Neuronal stem cell (in vitro differentiated cells): ENCODE results near the gene AKAP11.

Experiments
- DNase-seq: peaks from one replicate; pipeline ENCODE4 v3.0.0-alpha.2; 2013; ENCODE audit warnings: low spot score
- H2AFZ ChIP-seq: one replicate; pipeline ENCODE4 v1.6.1; 2013; ENCODE audit warnings: mild to moderate bottlenecking, low read length, inconsistent platforms
- H2AK5ac ChIP-seq: 2 replicates; pipeline ENCODE4 v1.6.1; 2013; ENCODE audit warnings: low read depth, mild to moderate bottlenecking, inconsistent platforms, low read length, moderate library complexity, mixed read lengths
- H2BK120ac ChIP-seq: 2 replicates; pipeline ENCODE4 v1.6.1; 2013; ENCODE audit warnings: low read depth, mild to moderate bottlenecking, inconsistent platforms, low read length, moderate library complexity, mixed read lengths
- H2BK12ac ChIP-seq: one replicate; pipeline ENCODE4 v1.6.1; 2013; ENCODE audit warnings: low read length, inconsistent platforms
- H2BK15ac ChIP-seq: 2 replicates; pipeline ENCODE4 v1.6.1; 2013; ENCODE audit warnings: mild to moderate bottlenecking, low read length, inconsistent platforms, mixed read lengths
- H2BK5ac ChIP-seq: one replicate; pipeline ENCODE4 v1.6.1; 2013; ENCODE audit warnings: inconsistent platforms, mild to moderate bottlenecking, low read length, moderate library complexity
- H3K14ac ChIP-seq: one replicate; pipeline ENCODE4 v1.6.1; 2013; ENCODE audit warnings: low read length, inconsistent platforms
- H3K18ac ChIP-seq: 2 replicates; pipeline ENCODE4 v1.6.1; 2013; ENCODE audit warnings: low read length, inconsistent platforms
- H3K23ac ChIP-seq: 2 replicates; pipeline ENCODE4 v1.6.1; 2013; ENCODE audit warnings: low read depth, mild to moderate bottlenecking, mixed read lengths, low read length, inconsistent platforms; ENCODE audit not compliant: poor library complexity
- H3K27ac ChIP-seq: replicated peaks from 3 replicates; pipeline ENCODE4 v1.5.1; 2013; ENCODE audit warnings: low read length, inconsistent platforms
- H3K27me3 ChIP-seq, 3 experiments: 2 replicates each; pipeline ENCODE4 v1.6.1; 2013; ENCODE audit warnings: low read length in 3 of 3, mild to moderate bottlenecking in 2 of 3, inconsistent platforms in 1 of 3, low read depth in 1 of 3, mixed read lengths in 1 of 3, moderate library complexity in 1 of 3; ENCODE audit not compliant: control insufficient read depth in 3 of 3, insufficient read depth in 3 of 3
- H3K36me3 ChIP-seq, 2 donors: replicated peaks in 1 of 2; 2 replicates each; pipeline ENCODE4 v1.6.1; 2013; ENCODE audit warnings: low read length in 2 of 2; ENCODE audit not compliant: control insufficient read depth in 2 of 2, insufficient read depth in 2 of 2
- H3K4ac ChIP-seq: 2 replicates; pipeline ENCODE4 v1.6.1; 2013; ENCODE audit warnings: inconsistent platforms, mild to moderate bottlenecking, low read length, moderate library complexity
- H3K4me1 ChIP-seq, 2 donors: 1 replicate in 1 of 2; 2 replicates in 1 of 2; pipeline ENCODE4 v1.6.1; 2013; ENCODE audit warnings: low read length in 2 of 2, low read depth in 1 of 2; ENCODE audit not compliant: control insufficient read depth in 2 of 2, insufficient read depth in 1 of 2
- H3K4me2 ChIP-seq: one replicate; pipeline ENCODE4 v1.6.1; 2013; ENCODE audit warnings: mild to moderate bottlenecking, low read length, inconsistent platforms; ENCODE audit not compliant: insufficient read depth, poor library complexity, severe bottlenecking
- H3K4me3 ChIP-seq, 2 donors: 2 replicates each; pipeline ENCODE4 v1.5.1; 2013; ENCODE audit warnings: low read length in 2 of 2, mild to moderate bottlenecking in 2 of 2, inconsistent platforms in 1 of 2, moderate library complexity in 1 of 2
- H3K79me1 ChIP-seq: one replicate; pipeline ENCODE4 v1.6.1; 2013; ENCODE audit warnings: low read depth, mild to moderate bottlenecking, inconsistent platforms, low read length, moderate library complexity
- H3K9ac ChIP-seq: one replicate; pipeline ENCODE4 v1.6.1; 2013; ENCODE audit warnings: mild to moderate bottlenecking, low read depth, low read length, inconsistent platforms; ENCODE audit not compliant: poor library complexity
- H3K9me3 ChIP-seq, 2 donors: replicated peaks in 1 of 2; 2 replicates each; pipeline versions ENCODE3 to v1.6.1; 2013; ENCODE audit warnings: low read length in 2 of 2, mild to moderate bottlenecking in 2 of 2, inconsistent platforms in 1 of 2, low read depth in 1 of 2, mixed read lengths in 1 of 2, moderate library complexity in 1 of 2; ENCODE audit not compliant: control insufficient read depth in 2 of 2, insufficient read depth in 1 of 2
- H4K8ac ChIP-seq: one replicate; pipeline ENCODE4 v1.6.1; 2013; ENCODE audit warnings: low read depth, mild to moderate bottlenecking, inconsistent platforms, low read length, moderate library complexity
- H4K91ac ChIP-seq: one replicate; pipeline ENCODE4 v1.6.1; 2013; ENCODE audit warnings: low read length, low read depth, mild to moderate bottlenecking, inconsistent platforms; ENCODE audit not compliant: poor library complexity
- WGBS, 2 donors: extraction: QIAGEN DNeasy Blood & Tissue Kit; methylation state at CpG; one replicate each; pipeline ENCODE4 v1.1.7; 2013; ENCODE audit warnings: missing lambda C conversion rate in 2 of 2, mixed read lengths in 1 of 2; ENCODE audit not compliant: insufficient read length in 2 of 2, insufficient replicate concordance in 1 of 2; ENCODE audit errors: extremely low coverage in 2 of 2; 5-methylcytosine and 5-hydroxymethylcytosine counted together

The AKAP11 gene

DNA sequence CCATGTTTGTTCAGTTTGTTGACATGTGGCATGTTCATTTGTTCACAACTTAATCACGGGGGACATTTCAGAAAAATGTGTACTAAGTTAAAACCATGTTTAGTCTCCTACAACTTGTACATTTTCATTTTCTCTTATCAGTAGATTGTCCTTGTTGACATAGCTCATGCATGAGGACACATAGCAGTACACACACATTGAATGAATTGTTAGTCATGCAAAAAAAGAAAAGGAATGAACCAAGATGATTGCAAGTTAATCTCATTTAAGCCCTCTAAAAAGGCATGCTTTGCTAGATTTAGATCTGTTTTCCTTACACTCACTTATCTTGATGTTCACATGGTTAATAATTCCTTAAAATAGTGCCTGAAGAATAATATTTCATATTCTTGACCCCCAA, 38.2 kb upstream of the AKAP11 start:
- no CpG with 5 or more reads among the region's 1 CpG for WGBS, 2 donors
- H3K23ac ChIP-seq = no peak overlapping the region
- no peaks in the 10 kb centered on the region for H3K9me3 ChIP-seq
- no peak overlapping the region for H2BK15ac ChIP-seq
- H3K79me1 ChIP-seq = no peaks in the 10 kb centered on the region
- DNase-seq = no peak
- no peaks in the 10 kb centered on the region for H3K4me1 ChIP-seq
- no peak overlapping the region for H3K4me3 ChIP-seq
- no peak overlapping the region for H2BK120ac ChIP-seq
- H3K27ac ChIP-seq = no peak overlapping the region
- H4K91ac ChIP-seq = no peak overlapping the region
- no peak overlapping the region for H2BK5ac ChIP-seq
- no peak overlapping the region for H3K14ac ChIP-seq
- no peaks in the 10 kb centered on the region for H3K27me3 ChIP-seq
- no peak overlapping the region for H2BK12ac ChIP-seq
- no peak overlapping the region for H3K18ac ChIP-seq
- peaks cover 0 to 23% of the 10 kb centered on the region in 2 donors for H3K36me3 ChIP-seq
- H4K8ac ChIP-seq = no peak overlapping the region
- no peak overlapping the region for H2AFZ ChIP-seq
- H3K4me2 ChIP-seq = no peak overlapping the region
- no peak overlapping the region for H3K9ac ChIP-seq
- H2AK5ac ChIP-seq = no peak overlapping the region
- H3K4ac ChIP-seq = no peak overlapping the region

DNA sequence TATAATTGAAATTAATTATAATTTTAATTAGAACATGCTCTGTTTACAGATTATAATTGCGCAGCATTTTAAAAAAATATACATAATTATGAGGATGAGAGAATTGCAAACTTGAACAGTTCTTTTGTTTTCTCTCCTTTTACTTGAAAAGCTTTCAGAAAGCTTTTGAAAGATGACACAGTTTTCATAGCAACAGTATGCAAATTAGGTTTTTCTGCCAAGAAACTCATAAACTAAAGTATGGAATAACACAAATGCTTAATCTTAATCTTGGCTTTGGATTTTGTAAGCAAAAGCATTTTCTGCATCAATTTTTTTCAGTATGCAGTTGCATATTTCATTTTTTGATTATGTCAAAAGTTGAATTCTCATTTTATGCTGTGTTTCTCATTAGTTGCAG, 32.8 kb upstream of the AKAP11 start:
- no peaks in the 10 kb centered on the region for H3K9me3 ChIP-seq
- DNase-seq = no peak
- no CpG with 5 or more reads among the region's 1 CpG for WGBS, 2 donors
- no peak overlapping the region for H3K4ac ChIP-seq
- H2AK5ac ChIP-seq = no peak overlapping the region
- H4K91ac ChIP-seq = no peak overlapping the region
- H3K23ac ChIP-seq = no peak overlapping the region
- H3K4me1 ChIP-seq = peaks cover 0 to 5% of the 10 kb centered on the region in 2 donors
- H3K27ac ChIP-seq = no peak overlapping the region
- H3K27me3 ChIP-seq = no peaks in the 10 kb centered on the region
- no peak overlapping the region for H3K14ac ChIP-seq
- no peak overlapping the region for H3K18ac ChIP-seq
- H2BK5ac ChIP-seq = no peak overlapping the region
- H3K4me2 ChIP-seq = no peak overlapping the region
- H2BK120ac ChIP-seq = no peak overlapping the region
- H3K79me1 ChIP-seq = no peaks in the 10 kb centered on the region
- no peak overlapping the region for H3K4me3 ChIP-seq
- H4K8ac ChIP-seq = no peak overlapping the region
- no peak overlapping the region for H3K9ac ChIP-seq
- H2BK12ac ChIP-seq = no peak overlapping the region
- H3K36me3 ChIP-seq = no peaks in the 10 kb centered on the region
- H2AFZ ChIP-seq = no peak overlapping the region
- H2BK15ac ChIP-seq = no peak overlapping the region

DNA sequence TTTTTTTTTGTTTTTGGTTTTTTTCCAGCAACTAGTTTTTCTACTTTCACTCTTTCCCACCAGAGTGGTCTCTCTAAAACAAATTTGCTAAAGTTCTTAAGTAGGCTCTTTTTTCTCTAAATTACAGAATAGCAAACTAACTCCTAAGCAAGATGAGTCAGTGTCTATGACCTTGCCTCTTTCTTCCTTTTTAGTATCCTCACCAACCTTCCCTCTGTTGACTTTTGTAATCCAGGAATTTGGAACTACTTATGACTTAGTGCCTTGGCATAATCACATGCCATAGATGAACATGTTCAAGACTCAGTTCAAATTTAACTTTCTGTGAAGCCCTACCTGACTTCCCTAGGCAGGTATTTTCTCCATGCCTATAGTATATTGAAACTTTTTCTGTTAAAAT, 32.3 kb upstream of the AKAP11 start:
- H3K14ac ChIP-seq = no peak overlapping the region
- peaks cover 0 to 5% of the 10 kb centered on the region in 2 donors for H3K4me1 ChIP-seq
- no peak overlapping the region for H2BK15ac ChIP-seq
- H3K4ac ChIP-seq = no peak overlapping the region
- H3K18ac ChIP-seq = no peak overlapping the region
- no peak overlapping the region for H4K8ac ChIP-seq
- H3K4me2 ChIP-seq = no peak overlapping the region
- H3K4me3 ChIP-seq = no peak overlapping the region
- H2AK5ac ChIP-seq = no peak overlapping the region
- no peak overlapping the region for H3K9ac ChIP-seq
- H2BK12ac ChIP-seq = no peak overlapping the region
- H3K23ac ChIP-seq = no peak overlapping the region
- no peaks in the 10 kb centered on the region for H3K9me3 ChIP-seq
- H3K27ac ChIP-seq = no peak overlapping the region
- H3K79me1 ChIP-seq = no peaks in the 10 kb centered on the region
- H2BK5ac ChIP-seq = no peak overlapping the region
- H4K91ac ChIP-seq = no peak overlapping the region
- no peaks in the 10 kb centered on the region for H3K36me3 ChIP-seq
- H3K27me3 ChIP-seq = no peaks in the 10 kb centered on the region
- H2AFZ ChIP-seq = no peak overlapping the region
- no peak for DNase-seq
- H2BK120ac ChIP-seq = no peak overlapping the region

DNA sequence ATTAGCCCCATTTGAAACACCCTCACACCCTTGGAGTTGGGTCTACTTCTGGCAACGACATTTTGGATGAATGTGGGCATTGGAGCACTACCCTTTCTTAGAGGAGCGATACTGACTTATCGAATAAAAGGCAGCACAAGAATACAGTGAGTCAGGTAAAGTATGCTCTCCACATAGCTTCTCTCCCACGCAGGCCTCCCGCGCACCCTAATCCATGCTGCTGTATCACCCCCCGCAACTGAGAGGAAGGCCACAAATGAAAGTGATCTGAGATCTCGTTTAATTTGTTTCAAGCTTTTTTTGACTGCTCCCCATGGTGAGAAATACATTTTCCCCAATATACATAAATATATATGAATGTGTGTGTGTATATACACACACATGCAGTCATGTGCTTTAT, 25.4 kb upstream of the AKAP11 start:
- no peak overlapping the region for H3K9ac ChIP-seq
- no peak overlapping the region for H2BK15ac ChIP-seq
- no peak overlapping the region for H2AK5ac ChIP-seq
- no peak overlapping the region for H4K8ac ChIP-seq
- H3K4me2 ChIP-seq = no peak overlapping the region
- H3K36me3 ChIP-seq = no peaks in the 10 kb centered on the region
- H3K9me3 ChIP-seq = no peaks in the 10 kb centered on the region
- DNase-seq = no peak
- no peak overlapping the region for H2BK120ac ChIP-seq
- no peak overlapping the region for H2BK5ac ChIP-seq
- no peak overlapping the region for H3K23ac ChIP-seq
- H2BK12ac ChIP-seq = no peak overlapping the region
- no peaks in the 10 kb centered on the region for H3K4me1 ChIP-seq
- H4K91ac ChIP-seq = no peak overlapping the region
- no peak overlapping the region for H2AFZ ChIP-seq
- H3K4ac ChIP-seq = no peak overlapping the region
- no peaks in the 10 kb centered on the region for H3K79me1 ChIP-seq
- no peak overlapping the region for H3K14ac ChIP-seq
- H3K27me3 ChIP-seq = no peaks in the 10 kb centered on the region
- H3K18ac ChIP-seq = no peak overlapping the region
- no CpG with 5 or more reads among the region's 8 CpGs for WGBS, 2 donors
- H3K4me3 ChIP-seq = no peak overlapping the region
- no peak overlapping the region for H3K27ac ChIP-seq
